ENCODE data around the gene GRAMD1A.

The GRAMD1A gene

GRCh38 chr19:35040826-35041547, 40.9 kb downstream of the GRAMD1A start:
- DNase-seq = peak; percentile 56 to 87 (median 75)
- ChIA-PET CTCF (interaction anchor here (1.0 to 1.3 kb wide), 2 partner anchors 13 to 76 kb away, joined by 3 read pairs; no protein-coding TSS in a partner anchor), POLR2A (no interaction called here)
- Histone ChIP-seq H3K4me1 (ENCODE audit: control extremely low read depth in 1 of 4, control insufficient read depth in 4 of 4, insufficient read depth in 4 of 4, low read length in 3 of 4) (peaks cover 4 to 67% (median 64%) of the 10 kb centered on the region in 4 experiments), H3K27ac (ENCODE audit: insufficient read depth in 1 of 2, low read depth in 1 of 2, low read length in 2 of 2, poor library complexity in 1 of 2, severe bottlenecking in 2 of 2) (peak overlapping the region in 1 of 2 experiments; percentile 19), H3K4me3 (ENCODE audit: control insufficient read depth in 1 of 7, extremely low read depth in 1 of 7, insufficient read depth in 4 of 7, low read depth in 2 of 7, low read length in 6 of 7) (peak overlapping the region in 6 of 7 experiments; percentile 36 to 74 (median 48)), H3K27me3 (replicated peaks in 2 of 5; ENCODE audit: control insufficient read depth in 4 of 5, insufficient read depth in 5 of 5, low read length in 4 of 5) (no peaks in the 10 kb centered on the region), H3K36me3 (ENCODE audit: control insufficient read depth in 4 of 4, insufficient read depth in 4 of 4, low read length in 3 of 4) (no peaks in the 10 kb centered on the region), H3K9me3 (ENCODE audit: control extremely low read depth in 1 of 5, control insufficient read depth in 4 of 5, insufficient read depth in 2 of 5, low read depth in 1 of 5, low read length in 4 of 5) (no peaks in the 10 kb centered on the region)
- WGBS (ENCODE audit: insufficient coverage) = 4% methylated on average over 34 of the region's 36 CpGs

GRCh38 chr19:35041548-35042055, 41.5 kb downstream of the GRAMD1A start, which contains the start of gene HPN:
Gene HPN (plus strand): TSS chr19:35041721. CDS start chr19:35042507, 786 bp downstream.
- no peaks in the 10 kb centered on the region for H3K36me3 ChIP-seq (ENCODE audit: control insufficient read depth in 4 of 4, insufficient read depth in 4 of 4, low read length in 3 of 4)
- WGBS (ENCODE audit: insufficient coverage) = 80% methylated on average over 9 of the region's 19 CpGs
- peak within 1 kb of the TSS in 6 of 7 experiments; percentile 36 to 74 (median 48) for H3K4me3 ChIP-seq (ENCODE audit: control insufficient read depth in 1 of 7, extremely low read depth in 1 of 7, insufficient read depth in 4 of 7, low read depth in 2 of 7, low read length in 6 of 7)
- H3K27ac ChIP-seq (ENCODE audit: insufficient read depth in 1 of 2, low read depth in 1 of 2, low read length in 2 of 2, poor library complexity in 1 of 2, severe bottlenecking in 2 of 2) = peak within 1 kb of the TSS in 1 of 2 experiments; percentile 19
- no peaks in the 10 kb centered on the region for H3K9me3 ChIP-seq (ENCODE audit: control extremely low read depth in 1 of 5, control insufficient read depth in 4 of 5, insufficient read depth in 2 of 5, low read depth in 1 of 5, low read length in 4 of 5)
- DNase-seq = no peak
- CTCF ChIA-PET = interaction anchor here (1.0 to 1.3 kb wide), 2 partner anchors 12 to 76 kb away, joined by 3 read pairs; no protein-coding TSS in a partner anchor
- peaks cover 4 to 72% (median 70%) of the 10 kb centered on the region in 4 experiments for H3K4me1 ChIP-seq (ENCODE audit: control extremely low read depth in 1 of 4, control insufficient read depth in 4 of 4, insufficient read depth in 4 of 4, low read length in 3 of 4)
- POLR2A ChIA-PET = no interaction called here
- no peaks in the 10 kb centered on the region for H3K27me3 ChIP-seq (replicated peaks in 2 of 5; ENCODE audit: control insufficient read depth in 4 of 5, insufficient read depth in 5 of 5, low read length in 4 of 5)

- H3K27ac ChIP-seq (ENCODE audit: insufficient read depth in 1 of 2, low read depth in 1 of 2, low read length in 2 of 2, poor library complexity in 1 of 2, severe bottlenecking in 2 of 2) = no peak overlapping the region
- ChIA-PET CTCF (interaction anchor here (0.8 to 4.6 kb wide), 6 partner anchors 13 to 99 kb away, joined by 3 to 44 read pairs (median 8); no protein-coding TSS in a partner anchor), POLR2A (no interaction called here)
- no peaks in the 10 kb centered on the region for H3K27me3 ChIP-seq (replicated peaks in 2 of 5; ENCODE audit: control insufficient read depth in 4 of 5, insufficient read depth in 5 of 5, low read length in 4 of 5)
- peaks cover 4 to 76% (median 74%) of the 10 kb centered on the region in 4 experiments for H3K4me1 ChIP-seq (ENCODE audit: control extremely low read depth in 1 of 4, control insufficient read depth in 4 of 4, insufficient read depth in 4 of 4, low read length in 3 of 4)
- no peaks in the 10 kb centered on the region for H3K36me3 ChIP-seq (ENCODE audit: control insufficient read depth in 4 of 4, insufficient read depth in 4 of 4, low read length in 3 of 4)
- 95% methylated on average over 14 of the region's 14 CpGs for WGBS (ENCODE audit: insufficient coverage)
- DNase-seq = no peak
- H3K4me3 ChIP-seq (ENCODE audit: control insufficient read depth in 1 of 7, extremely low read depth in 1 of 7, insufficient read depth in 4 of 7, low read depth in 2 of 7, low read length in 6 of 7) = no peak overlapping the region
- H3K9me3 ChIP-seq (ENCODE audit: control extremely low read depth in 1 of 5, control insufficient read depth in 4 of 5, insufficient read depth in 2 of 5, low read depth in 1 of 5, low read length in 4 of 5) = no peaks in the 10 kb centered on the region
These were observed 42.1 kb downstream of the GRAMD1A start for GRCh38 chr19:35042056-35042730.

- 91% methylated on average over 12 of the region's 14 CpGs for WGBS (ENCODE audit: insufficient coverage)
These were observed 43.0 kb downstream of the GRAMD1A start for GRCh38 chr19:35042954-35043604.

GRCh38 chr19:35043906-35044305, 43.8 kb downstream of the GRAMD1A start:
- Histone ChIP-seq H3K4me3 (ENCODE audit: control insufficient read depth in 1 of 7, extremely low read depth in 1 of 7, insufficient read depth in 4 of 7, low read depth in 2 of 7, low read length in 6 of 7) (no peak overlapping the region), H3K36me3 (ENCODE audit: control insufficient read depth in 4 of 4, insufficient read depth in 4 of 4, low read length in 3 of 4) (no peaks in the 10 kb centered on the region), H3K4me1 (ENCODE audit: control extremely low read depth in 1 of 4, control insufficient read depth in 4 of 4, insufficient read depth in 4 of 4, low read length in 3 of 4) (peaks cover 0 to 79% (median 74%) of the 10 kb centered on the region in 4 experiments), H3K27me3 (replicated peaks in 2 of 5; ENCODE audit: control insufficient read depth in 4 of 5, insufficient read depth in 5 of 5, low read length in 4 of 5) (no peaks in the 10 kb centered on the region), H3K27ac (ENCODE audit: insufficient read depth in 1 of 2, low read depth in 1 of 2, low read length in 2 of 2, poor library complexity in 1 of 2, severe bottlenecking in 2 of 2) (no peak overlapping the region), H3K9me3 (ENCODE audit: control extremely low read depth in 1 of 5, control insufficient read depth in 4 of 5, insufficient read depth in 2 of 5, low read depth in 1 of 5, low read length in 4 of 5) (no peaks in the 10 kb centered on the region)
- CTCF ChIA-PET = interaction anchor here (0.9 to 4.6 kb wide), 24 partner anchors 11 to 104 kb away, joined by 3 to 44 read pairs (median 5); partner anchors contain the start of genes FXYD3 and LGI4
- POLR2A ChIA-PET = interaction anchor here (0.6 to 0.8 kb wide), 2 partner anchors 10 to 45 kb away, joined by 4 to 5 read pairs; no protein-coding TSS in a partner anchor
- no peak for DNase-seq
- WGBS (ENCODE audit: insufficient coverage) = 98% methylated on average over 14 of the region's 14 CpGs

More at GRCh38 chr19:35042954-35043604, 43.0 kb downstream of the GRAMD1A start:
- POLR2A ChIA-PET = interaction anchor here (0.6 kb wide), 2 partner anchors 44 to 54 kb away, joined by 3 to 4 read pairs; no protein-coding TSS in a partner anchor
- Histone ChIP-seq H3K4me1 (ENCODE audit: control extremely low read depth in 1 of 4, control insufficient read depth in 4 of 4, insufficient read depth in 4 of 4, low read length in 3 of 4) (peaks cover 4 to 82% (median 76%) of the 10 kb centered on the region in 4 experiments), H3K4me3 (ENCODE audit: control insufficient read depth in 1 of 7, extremely low read depth in 1 of 7, insufficient read depth in 4 of 7, low read depth in 2 of 7, low read length in 6 of 7) (no peak overlapping the region), H3K36me3 (ENCODE audit: control insufficient read depth in 4 of 4, insufficient read depth in 4 of 4, low read length in 3 of 4) (no peaks in the 10 kb centered on the region), H3K27ac (ENCODE audit: insufficient read depth in 1 of 2, low read depth in 1 of 2, low read length in 2 of 2, poor library complexity in 1 of 2, severe bottlenecking in 2 of 2) (no peak overlapping the region), H3K27me3 (replicated peaks in 2 of 5; ENCODE audit: control insufficient read depth in 4 of 5, insufficient read depth in 5 of 5, low read length in 4 of 5) (no peaks in the 10 kb centered on the region), H3K9me3 (ENCODE audit: control extremely low read depth in 1 of 5, control insufficient read depth in 4 of 5, insufficient read depth in 2 of 5, low read depth in 1 of 5, low read length in 4 of 5) (no peaks in the 10 kb centered on the region)
- no peak for DNase-seq
- CTCF ChIA-PET = interaction anchor here (0.7 to 4.6 kb wide), 16 partner anchors 12 to 98 kb away, joined by 3 to 44 read pairs (median 4); partner anchors contain the start of gene FXYD3

- ChIA-PET POLR2A (interaction anchor here (0.8 to 1.5 kb wide), 2 partner anchors 10 to 44 kb away, joined by 3 to 5 read pairs; no protein-coding TSS in a partner anchor), CTCF (interaction anchor here (0.9 to 4.6 kb wide), 23 partner anchors 10 to 104 kb away, joined by 3 to 44 read pairs (median 5); partner anchors contain the start of genes FXYD3 and LGI4)
- no peaks in the 10 kb centered on the region for H3K9me3 ChIP-seq (ENCODE audit: control extremely low read depth in 1 of 5, control insufficient read depth in 4 of 5, insufficient read depth in 2 of 5, low read depth in 1 of 5, low read length in 4 of 5)
- no peaks in the 10 kb centered on the region for H3K27me3 ChIP-seq (replicated peaks in 2 of 5; ENCODE audit: control insufficient read depth in 4 of 5, insufficient read depth in 5 of 5, low read length in 4 of 5)
- no peak overlapping the region for H3K27ac ChIP-seq (ENCODE audit: insufficient read depth in 1 of 2, low read depth in 1 of 2, low read length in 2 of 2, poor library complexity in 1 of 2, severe bottlenecking in 2 of 2)
- H3K36me3 ChIP-seq (ENCODE audit: control insufficient read depth in 4 of 4, insufficient read depth in 4 of 4, low read length in 3 of 4) = no peaks in the 10 kb centered on the region
- no peak overlapping the region for H3K4me3 ChIP-seq (ENCODE audit: control insufficient read depth in 1 of 7, extremely low read depth in 1 of 7, insufficient read depth in 4 of 7, low read depth in 2 of 7, low read length in 6 of 7)
- peaks cover 0 to 74% (median 70%) of the 10 kb centered on the region in 4 experiments for H3K4me1 ChIP-seq (ENCODE audit: control extremely low read depth in 1 of 4, control insufficient read depth in 4 of 4, insufficient read depth in 4 of 4, low read length in 3 of 4)
- DNase-seq = peak; percentile 65 to 76 (median 71)
- WGBS (ENCODE audit: insufficient coverage) = 64% methylated on average over 8 of the region's 9 CpGs
These were observed 44.4 kb downstream of the GRAMD1A start for GRCh38 chr19:35044317-35045117.
